HG02943 (cell line): ENCODE measurements around the gene CNTNAP3.
"Not testable (repeated sequence)": the region's sequence is repeated elsewhere in the genome, so short reads cannot be mapped to it uniquely, and the experiment has no call there.

Experiments used
- ATAC-seq: cut with Tn5 transposase; IDR thresholded peaks from one replicate; pipeline ENCODE4 v1.9.1; 2021; ENCODE audit warnings: mild to moderate bottlenecking, low read depth, moderate library complexity; ENCODE audit not compliant: unreplicated experiment

CNTNAP3 gene

GRCh38 chr9:39287980-39288379 lies at the start of gene CNTNAP3:
Gene CNTNAP3, minus strand, starts transcription at chr9:39288167. Its CDS starts 103 bp downstream, at chr9:39288064.
- ATAC-seq = not testable (repeated sequence)

GRCh38 chr9:39279995-39280394 lies 8.0 kb downstream of the CNTNAP3 start:
- ATAC-seq = not testable (repeated sequence)

- ATAC-seq = not testable (repeated sequence)
These were observed 45.5 kb downstream of the CNTNAP3 start for GRCh38 chr9:39242513-39242912.

- ATAC-seq = not testable (repeated sequence)
These were observed 55.6 kb downstream of the CNTNAP3 start for GRCh38 chr9:39232130-39232991.

- not testable (repeated sequence) for ATAC-seq
These were observed 72.0 kb downstream of the CNTNAP3 start for GRCh38 chr9:39215976-39216375.

- ATAC-seq = not testable (repeated sequence)
These were observed 78.2 kb downstream of the CNTNAP3 start for GRCh38 chr9:39209773-39210172.

- ATAC-seq = not testable (repeated sequence)
These were observed 81.3 kb downstream of the CNTNAP3 start for GRCh38 chr9:39206643-39207042.

GRCh38 chr9:39205842-39206241 lies 82.1 kb downstream of the CNTNAP3 start:
- ATAC-seq = not testable (repeated sequence)

GRCh38 chr9:39200412-39200811 lies 87.6 kb downstream of the CNTNAP3 start:
- not testable (repeated sequence) for ATAC-seq

- not testable (repeated sequence) for ATAC-seq
These were observed 89.8 kb downstream of the CNTNAP3 start for GRCh38 chr9:39198000-39198709.

GRCh38 chr9:39171370-39171769 lies 116.6 kb downstream of the CNTNAP3 start:
- ATAC-seq = not testable (repeated sequence)

- not testable (repeated sequence) for ATAC-seq
These were observed 130.3 kb downstream of the CNTNAP3 start for GRCh38 chr9:39157714-39158113.

- ATAC-seq = not testable (repeated sequence)
These were observed 155.0 kb downstream of the CNTNAP3 start for GRCh38 chr9:39132826-39133552.

- not testable (repeated sequence) for ATAC-seq
These were observed 166.6 kb downstream of the CNTNAP3 start for GRCh38 chr9:39121401-39121800.

- ATAC-seq = not testable (repeated sequence)
These were observed 176.2 kb downstream of the CNTNAP3 start for GRCh38 chr9:39111746-39112145.

- ATAC-seq = no peak
These were observed 179.8 kb downstream of the CNTNAP3 start for GRCh38 chr9:39108145-39108544.

GRCh38 chr9:39097208-39097607 lies 190.8 kb downstream of the CNTNAP3 start:
- not testable (repeated sequence) for ATAC-seq

- not testable (repeated sequence) for ATAC-seq
These were observed 202.7 kb downstream of the CNTNAP3 start for GRCh38 chr9:39085311-39085710.

GRCh38 chr9:39082574-39082973 lies 205.4 kb downstream of the CNTNAP3 start:
- ATAC-seq = not testable (repeated sequence)

GRCh38 chr9:39080081-39080480 lies 207.9 kb downstream of the CNTNAP3 start:
- ATAC-seq = not testable (repeated sequence)
